PC-9 (cell line): ENCODE data around the gene TSEN15. TPM values are rescaled to one million over a fixed set of nuclear protein-coding genes. Genes with fewer than 3 reads are reported as not detected.

ENCODE experiments used
- BruUV-seq: library from RNA; stranded (reverse); fragments of 400-500 nt; replicated peaks from 2 replicates; lab custom pipeline; 2021; lab: Mats Ljungman, UMichigan
- CTCF ChIA-PET: fragments of 300-600 bp; sonication (Branson Sonifier 250); formaldehyde crosslinking; loops from one replicate; lab custom pipeline; 2022; ENCODE audit warnings: antibody characterized with exemption; lab: Charles Lee
- POLR2A ChIA-PET: fragments of 300-600 bp; sonication (Branson Sonifier 250); formaldehyde crosslinking; loops from one replicate; lab custom pipeline; 2022; ENCODE audit warnings: antibody characterized with exemption; ENCODE audit not compliant: unreplicated experiment; lab: Charles Lee
- DNase-seq, 2 experiments: peaks; one replicate each; pipeline versions ENCODE4 v3.0.0 to v3.0.0-alpha.2; 2015 to 2022; ENCODE audit warnings: mixed read lengths in 1 of 2
- H2AFZ ChIP-seq: fragments of 200-600 bp; sonication (generic); 2 replicates; pipeline ENCODE4 v1.8.1; 2017; ENCODE audit warnings: antibody characterized with exemption
- H3F3A ChIP-seq: fragments of 200-600 bp; sonication (generic); 2 replicates; pipeline ENCODE4 v1.8.1; 2017; ENCODE audit warnings: antibody characterized with exemption, mild to moderate bottlenecking, low read depth; ENCODE audit not compliant: insufficient read depth
- H3K27ac ChIP-seq: fragments of 200-600 bp; sonication (generic); 2 replicates; pipeline ENCODE4 v1.6.1; 2016; ENCODE audit warnings: mixed run types
- H3K27me3 ChIP-seq: fragments of 200-600 bp; sonication (generic); 2 replicates; pipeline ENCODE4 v1.6.1; 2016; ENCODE audit warnings: low read depth, mixed run types; ENCODE audit not compliant: insufficient read depth
- H3K36me3 ChIP-seq: fragments of 200-600 bp; sonication (generic); 2 replicates; pipeline ENCODE4 v1.6.1; 2016; ENCODE audit warnings: low read depth, mixed run types
- H3K4me1 ChIP-seq: fragments of 200-600 bp; sonication (generic); replicated peaks from 2 replicates; pipeline ENCODE4 v1.6.1; 2016; ENCODE audit warnings: mixed run types; ENCODE audit not compliant: insufficient read depth
- H3K4me2 ChIP-seq: fragments of 200-600 bp; sonication (generic); 2 replicates; pipeline ENCODE4 v1.6.1; 2017; ENCODE audit warnings: mixed run types
- H3K4me3 ChIP-seq: fragments of 200-600 bp; sonication (generic); 2 replicates; pipeline ENCODE4 v1.6.1; 2016; ENCODE audit warnings: mixed run types
- H3K79me2 ChIP-seq: fragments of 200-600 bp; sonication (generic); 2 replicates; pipeline ENCODE4 v1.6.1; 2017; ENCODE audit warnings: low read depth, mixed run types
- H3K9me2 ChIP-seq: fragments of 200-600 bp; sonication (generic); 2 replicates; pipeline ENCODE4 v1.8.1; 2017; ENCODE audit warnings: mild to moderate bottlenecking; ENCODE audit not compliant: insufficient read depth
- H3K9me3 ChIP-seq: fragments of 200-600 bp; sonication (generic); 2 replicates; pipeline ENCODE4 v1.8.1; 2016; ENCODE audit warnings: low read depth; ENCODE audit not compliant: insufficient read depth
- H4K20me1 ChIP-seq: fragments of 200-600 bp; sonication (generic); 2 replicates; pipeline ENCODE4 v1.8.1; 2017; ENCODE audit not compliant: insufficient read depth
- CTCF ChIP-seq: fragments of 200-600 bp; sonication (generic); conservative IDR thresholded peaks from 2 replicates; pipeline ENCODE4 v1.6.1; 2017; ENCODE audit warnings: mixed run types, antibody characterized with exemption, mild to moderate bottlenecking, moderate library complexity
- EZH2 ChIP-seq: fragments of 200-600 bp; sonication (generic); IDR thresholded peaks from 2 replicates; pipeline ENCODE4 v1.8.0; 2017; ENCODE audit warnings: antibody characterized with exemption, low read depth
- intact Hi-C: fragments of 100-400 bp; cut with micrococcal nuclease; formaldehyde crosslinking; loops from one replicate; pipeline ENCODE4 v1.10.0; 2022; ENCODE audit not compliant: unreplicated experiment
- total RNA-seq: library from RNA; stranded (reverse); gene quantifications from 2 replicates; pipeline ENCODE4 v1.2.3, GENCODE V29; 2021

TSEN15 gene
- total RNA-seq, 1 experiment from 2014 or later = 46.0 TPM

DNA sequence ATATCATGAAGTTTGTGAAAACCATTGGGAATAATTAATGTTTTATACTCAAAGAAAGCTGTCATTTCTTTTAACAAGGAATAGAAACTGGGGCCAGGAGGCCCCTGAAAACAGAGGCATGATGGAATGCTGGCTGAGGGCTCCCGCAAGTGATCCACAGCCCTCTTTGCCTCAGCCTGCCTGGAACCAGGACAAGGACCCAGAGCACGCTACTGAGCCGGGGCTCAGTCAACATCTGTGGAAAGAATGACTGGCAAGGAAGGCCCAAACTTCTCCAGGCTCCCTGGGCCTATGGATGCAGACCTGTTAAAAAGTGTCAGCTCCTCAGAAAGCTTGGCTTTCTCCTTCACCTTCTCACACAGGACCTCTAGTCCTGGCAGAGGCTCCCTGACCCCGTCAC lies 46.6 kb upstream of the TSEN15 start:
- BruUV-seq = no TSS peak
- Histone ChIP-seq H2AFZ (no peak overlapping the region), H3K36me3 (no peaks in the 10 kb centered on the region), H3K79me2 (no peaks in the 10 kb centered on the region), H3K9me3 (no peaks in the 10 kb centered on the region), H4K20me1 (no peaks in the 10 kb centered on the region), H3F3A (no peaks in the 10 kb centered on the region), H3K4me2 (no peak overlapping the region), H3K27ac (no peak overlapping the region), H3K4me1 (peaks cover 9% of the 10 kb centered on the region; the same call in 1 of the 2 replicates), H3K27me3 (no peaks in the 10 kb centered on the region), H3K4me3 (no peak overlapping the region), H3K9me2 (no peaks in the 10 kb centered on the region)
- TF ChIP-seq CTCF = no peak
- TF ChIP-seq EZH2 = no peak
- ChIA-PET POLR2A (no interaction called here), CTCF (no interaction called here)
- intact Hi-C loops = no loop called here
- no peak for DNase-seq

- no peak for TF ChIP-seq CTCF
- no peak for TF ChIP-seq EZH2
- intact Hi-C loops = no loop called here
- no peak overlapping the region for H3K27ac ChIP-seq
- no TSS peak for BruUV-seq
- no peaks in the 10 kb centered on the region for H3K9me2 ChIP-seq
- ChIA-PET POLR2A (no interaction called here), CTCF (no interaction called here)
- no peak overlapping the region for H3K4me2 ChIP-seq
- no peaks in the 10 kb centered on the region for H3F3A ChIP-seq
- no peaks in the 10 kb centered on the region for H3K36me3 ChIP-seq
- no peaks in the 10 kb centered on the region for H3K79me2 ChIP-seq
- H3K27me3 ChIP-seq = no peaks in the 10 kb centered on the region
- H3K4me1 ChIP-seq = peaks cover 9% of the 10 kb centered on the region; the same call in 1 of the 2 replicates
- no peak for DNase-seq
- no peak overlapping the region for H2AFZ ChIP-seq
- no peak overlapping the region for H3K4me3 ChIP-seq
- H3K9me3 ChIP-seq = no peaks in the 10 kb centered on the region
- no peaks in the 10 kb centered on the region for H4K20me1 ChIP-seq
Observed at GRCh38 chr1:184005506-184005905, 46.0 kb upstream of the TSEN15 start.

DNA sequence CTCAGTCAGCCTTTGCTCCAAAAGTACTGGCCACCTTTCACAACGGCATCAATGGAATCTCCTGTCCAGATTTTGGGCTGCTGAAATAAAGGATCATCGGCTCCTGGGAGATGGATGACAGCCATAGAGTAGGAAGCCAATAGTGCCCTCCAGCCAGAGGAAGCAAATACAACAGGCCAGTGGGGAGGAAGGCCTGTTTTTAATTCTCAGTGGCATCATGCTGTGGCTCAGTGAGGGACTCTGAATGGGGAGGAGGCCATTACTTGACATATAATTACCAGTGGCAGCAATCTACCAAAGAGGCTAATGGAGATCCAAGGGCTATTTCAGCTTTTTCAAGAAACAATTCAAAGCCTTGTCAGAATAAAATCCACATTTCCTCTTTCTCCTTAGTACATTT lies 40.7 kb upstream of the TSEN15 start:
- Histone ChIP-seq H3K4me3 (no peak overlapping the region), H3K27ac (no peak overlapping the region), H3K9me2 (no peaks in the 10 kb centered on the region), H3K4me1 (no peaks in the 10 kb centered on the region), H3K9me3 (no peaks in the 10 kb centered on the region), H2AFZ (no peak overlapping the region), H3K79me2 (no peaks in the 10 kb centered on the region), H3K27me3 (no peaks in the 10 kb centered on the region), H3K36me3 (no peaks in the 10 kb centered on the region), H3F3A (no peaks in the 10 kb centered on the region), H3K4me2 (no peak overlapping the region), H4K20me1 (no peaks in the 10 kb centered on the region)
- TF ChIP-seq EZH2 (no peak), CTCF (no peak)
- intact Hi-C loops = no loop called here
- POLR2A ChIA-PET = interaction anchor here (0.7 kb wide), 1 partner anchor 1919 kb away, joined by 6 read pairs; no protein-coding TSS in a partner anchor
- CTCF ChIA-PET = no interaction called here
- DNase-seq = no peak
- no TSS peak for BruUV-seq
